NCI-H187 (cell line): ENCODE data around the gene WEE1.
A peak's percentile ranks its signal among the peaks of the same experiment; 100 is the strongest.

Experiments
- DNase-seq, 2 experiments: peaks; one replicate each; lab custom pipeline; 2025; lab: John Stamatoyannopoulos, UW

Gene WEE1

GRCh38 chr11:9566561-9567063 is 6.9 kb upstream of the WEE1 start:
- no peak for DNase-seq

- DNase-seq = no peak
These were observed 6.1 kb upstream of the WEE1 start for GRCh38 chr11:9567401-9567800.

DNA sequence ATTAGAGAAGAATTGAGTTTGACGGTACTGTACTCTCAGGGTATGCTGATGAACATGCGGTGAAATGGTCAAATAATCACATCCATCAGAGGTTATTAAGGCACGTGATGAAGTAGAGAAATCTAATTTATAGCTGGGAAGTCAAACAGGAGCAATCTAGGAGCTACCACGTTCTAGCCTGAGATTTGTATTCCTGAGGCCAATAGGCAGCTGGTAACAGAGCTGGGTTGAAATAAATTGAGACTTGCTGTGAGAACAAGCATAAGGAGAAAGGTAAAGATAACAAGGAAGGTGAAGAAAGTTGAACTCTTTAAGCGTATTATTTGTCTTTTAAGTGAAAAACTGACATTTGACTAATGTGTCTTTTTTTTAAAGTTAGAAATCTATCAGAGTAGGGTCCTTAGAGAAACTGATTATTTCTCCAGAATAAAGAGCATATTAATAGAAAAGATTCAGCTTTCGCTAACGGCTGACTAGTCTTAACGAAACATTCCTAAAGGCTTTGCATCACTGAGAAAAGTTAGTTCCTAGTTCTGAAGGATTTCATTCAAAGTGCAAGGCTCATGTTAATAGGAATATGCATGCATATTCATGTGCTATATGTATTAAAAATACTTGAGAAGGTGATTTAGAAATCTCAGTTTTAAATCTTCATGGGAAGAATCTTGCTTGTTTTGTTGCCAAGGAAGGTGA is 5.2 kb upstream of the WEE1 start:
- no peak for DNase-seq

- no peak for DNase-seq
These were observed 4.4 kb upstream of the WEE1 start for GRCh38 chr11:9568854-9569587.

- no peak for DNase-seq
These were observed 3.8 kb upstream of the WEE1 start for GRCh38 chr11:9569588-9570164.

DNA sequence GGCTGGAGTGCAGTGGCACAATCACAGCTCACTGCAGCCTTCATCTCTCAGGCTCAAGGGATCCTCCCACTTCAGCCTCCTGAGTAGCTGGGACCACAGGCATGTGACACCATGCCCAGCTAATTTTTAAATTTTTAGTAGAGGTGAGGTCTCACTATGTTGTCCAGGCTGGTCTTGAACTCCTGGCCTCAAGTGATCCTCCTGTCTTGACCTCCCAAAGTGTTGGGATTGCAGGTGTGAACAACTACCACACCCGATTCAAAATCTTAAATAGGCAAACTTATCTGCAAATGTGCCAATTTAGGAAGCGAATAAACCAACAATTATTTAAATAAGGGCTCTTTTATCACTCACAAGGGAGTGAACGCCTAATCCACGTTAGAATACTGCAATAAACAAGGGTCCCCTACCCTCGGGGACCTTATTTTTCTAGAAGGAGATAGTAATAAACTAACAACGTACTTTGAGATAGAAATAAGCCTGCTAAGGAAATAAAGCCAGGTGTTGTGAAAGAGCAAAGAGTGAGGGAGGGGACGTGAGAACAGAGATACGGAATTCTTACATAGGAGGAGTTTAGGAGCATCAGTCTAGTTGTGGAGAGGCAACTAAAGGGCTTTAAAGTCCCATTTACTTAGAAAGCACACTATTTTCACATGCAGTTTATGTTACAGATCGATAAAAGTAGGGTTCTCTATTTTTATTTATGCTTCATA is 3.0 kb upstream of the WEE1 start:
- no peak for DNase-seq

GRCh38 chr11:9571071-9571762 is 2.3 kb upstream of the WEE1 start:
- no peak for DNase-seq

DNA sequence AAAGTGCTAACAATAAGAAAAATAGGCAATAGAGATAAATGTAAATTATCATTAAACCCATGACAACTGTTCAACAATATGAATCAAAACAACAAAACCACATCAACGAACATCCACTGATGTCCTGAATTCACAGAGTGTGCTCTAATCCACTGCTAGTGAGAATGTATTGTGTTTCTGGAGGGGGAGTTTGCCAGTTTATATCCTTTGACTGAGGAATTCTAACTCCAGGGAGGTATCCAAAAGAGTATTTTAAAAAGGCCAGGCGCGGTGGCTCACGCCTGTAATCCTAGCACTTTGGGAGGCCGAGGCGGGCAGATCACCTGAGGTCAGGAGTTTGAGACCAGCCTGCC is 1.7 kb upstream of the WEE1 start:
- no peak for DNase-seq

- no peak for DNase-seq
These were observed 528 bp downstream of the WEE1 start for GRCh38 chr11:9573775-9574621.

- DNase-seq = no peak
These were observed 1.3 kb downstream of the WEE1 start for GRCh38 chr11:9574622-9575259.

- peak in 1 of 2 experiments; percentile 61 for DNase-seq
These were observed 2.1 kb downstream of the WEE1 start for GRCh38 chr11:9575260-9576240.

DNA sequence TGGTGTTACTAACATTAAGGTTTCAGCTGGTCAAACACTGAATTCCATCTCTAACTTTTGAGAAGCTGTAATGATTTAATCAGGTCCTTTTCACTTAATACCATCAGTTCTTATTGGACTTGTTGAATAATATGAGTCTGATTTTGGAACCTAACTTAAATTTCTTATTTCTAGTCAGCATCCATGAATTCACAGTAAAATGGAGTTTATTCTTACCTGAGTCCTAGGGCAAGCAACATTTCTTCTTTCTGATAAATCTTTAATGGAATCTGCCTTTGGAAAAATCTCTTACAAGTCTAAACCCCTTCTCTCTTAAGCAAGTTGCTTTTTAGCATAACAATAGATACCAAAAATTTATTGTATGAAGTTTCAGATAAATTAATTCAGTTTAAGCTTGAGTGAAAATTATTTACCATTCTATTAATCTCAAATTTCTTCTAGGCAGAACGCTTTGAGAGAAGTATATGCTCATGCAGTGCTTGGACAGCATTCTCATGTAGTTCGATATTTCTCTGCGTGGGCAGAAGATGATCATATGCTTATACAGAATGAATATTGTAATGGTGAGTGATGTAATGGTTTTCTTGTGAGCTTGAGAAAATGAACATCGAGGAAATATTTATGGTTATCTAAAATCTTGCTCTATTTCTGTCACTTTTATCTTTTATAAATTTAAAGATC is 3.4 kb downstream of the WEE1 start:
- DNase-seq = no peak

- no peak for DNase-seq
These were observed 4.1 kb downstream of the WEE1 start for GRCh38 chr11:9577556-9577955.

DNA sequence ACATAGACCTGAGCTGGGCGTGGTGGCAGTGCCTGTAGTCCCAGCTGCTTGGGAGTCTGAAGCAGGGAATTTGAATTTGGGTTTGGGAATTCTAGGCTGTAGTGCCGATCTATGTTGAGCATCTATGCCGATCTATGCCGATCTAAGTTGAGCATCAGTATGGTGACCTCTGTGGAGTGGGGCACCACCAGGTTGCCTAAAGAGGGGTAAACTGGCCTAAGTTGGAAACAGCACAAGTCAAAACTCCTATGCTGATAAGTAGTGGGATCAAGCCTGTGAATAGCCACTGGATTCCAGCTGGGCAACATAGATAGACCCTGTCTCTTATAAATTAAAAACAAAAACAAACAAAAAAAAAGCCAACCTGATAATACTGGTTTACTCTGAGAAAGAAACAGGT is 7.4 kb downstream of the WEE1 start:
- no peak for DNase-seq

DNA sequence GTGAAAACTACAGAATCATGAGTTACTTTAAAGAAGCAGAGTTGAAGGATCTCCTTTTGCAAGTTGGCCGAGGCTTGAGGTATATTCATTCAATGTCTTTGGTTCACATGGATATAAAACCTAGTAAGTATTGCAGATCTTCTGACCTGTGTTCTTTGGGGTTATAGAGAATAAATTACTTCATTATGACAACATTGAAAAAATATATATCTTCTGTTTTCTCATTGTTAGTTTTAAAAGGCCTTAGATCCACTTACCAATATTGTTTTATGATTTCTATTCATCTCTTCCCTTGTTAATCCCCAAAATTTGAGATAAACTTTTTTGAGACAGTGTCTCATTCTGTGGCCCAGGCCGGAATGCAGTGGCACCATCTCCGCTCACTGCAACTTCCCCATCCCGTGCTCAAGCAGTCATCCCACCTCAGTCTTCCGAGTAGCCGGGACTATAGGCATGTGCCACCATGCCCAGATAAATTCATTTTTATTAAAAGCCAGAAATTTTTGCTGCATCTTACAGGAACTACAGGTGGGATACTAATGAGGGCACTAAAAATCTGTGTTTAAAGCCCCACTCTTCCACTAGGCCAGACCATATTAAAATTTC is 8.2 kb downstream of the WEE1 start:
- DNase-seq = no peak

DNA sequence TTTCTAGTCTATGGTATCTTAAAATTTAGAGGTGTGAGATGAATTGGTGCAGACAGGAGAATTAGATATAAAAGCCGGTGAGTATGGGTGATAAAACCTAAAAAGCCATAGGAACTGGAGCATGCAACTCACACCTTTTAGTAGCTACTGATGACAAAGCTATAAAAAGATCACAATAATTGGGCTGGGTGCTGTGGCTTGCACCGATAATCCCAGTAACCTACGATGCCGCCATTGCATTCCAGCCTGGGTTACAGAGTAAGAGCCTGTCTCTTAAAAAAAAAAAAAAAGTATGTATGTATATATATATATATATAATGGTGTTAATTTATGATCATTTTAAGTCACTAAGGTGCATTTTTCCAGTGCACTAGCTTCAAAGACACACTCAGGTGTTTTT is 17.2 kb downstream of the WEE1 start:
- no peak for DNase-seq

GRCh38 chr11:9594267-9595046 is 21.0 kb downstream of the WEE1 start:
- DNase-seq = no peak
